Renal pelvis (tissue), 4 donors: Measurements from ENCODE around the gene FNIP2. TPM values are rescaled to one million over a fixed set of nuclear protein-coding genes. Genes with fewer than 3 reads are reported as not detected.
"Not testable (repeated sequence)": the region's sequence is repeated elsewhere in the genome, so short reads cannot be mapped to it uniquely, and the experiment has no call there.

Experiments
- DNase-seq: peaks from one replicate; pipeline ENCODE4 v3.0.0-alpha.2; 2013
- polyA plus RNA-seq, 3 donors: library from polyadenylated mRNA; unstranded; fragments of 120-200 nt; gene quantifications; one replicate each; pipeline ENCODE4 v1.2.1, GENCODE V29; 2013; ENCODE audit not compliant: insufficient read length in 3 of 3

Gene FNIP2
- polyA plus RNA-seq, 3 donors = 42.8 to 43.6 (median 43.0) TPM

GRCh38 chr4:158813113-158813512, 44.3 kb downstream of the FNIP2 start:
- no peak for DNase-seq

GRCh38 chr4:158814207-158814606, 45.4 kb downstream of the FNIP2 start:
- no peak for DNase-seq

- DNase-seq = no peak
These were observed 46.0 kb downstream of the FNIP2 start for GRCh38 chr4:158814636-158815330.

- DNase-seq = no peak
These were observed 48.1 kb downstream of the FNIP2 start for GRCh38 chr4:158816955-158817354.

GRCh38 chr4:158817562-158818296, 48.9 kb downstream of the FNIP2 start:
- DNase-seq = no peak

- no peak for DNase-seq
These were observed 49.8 kb downstream of the FNIP2 start for GRCh38 chr4:158818560-158819140.

GRCh38 chr4:158819942-158820786, 51.3 kb downstream of the FNIP2 start:
- DNase-seq = no peak

- DNase-seq = no peak
These were observed 52.6 kb downstream of the FNIP2 start for GRCh38 chr4:158821228-158821971.

- DNase-seq = no peak
These were observed 53.5 kb downstream of the FNIP2 start for GRCh38 chr4:158822348-158822747.

GRCh38 chr4:158823461-158823873, 54.6 kb downstream of the FNIP2 start:
- DNase-seq = no peak

- DNase-seq = no peak
These were observed 55.8 kb downstream of the FNIP2 start for GRCh38 chr4:158824425-158825274.

GRCh38 chr4:158825433-158826036, 56.7 kb downstream of the FNIP2 start:
- DNase-seq = no peak

GRCh38 chr4:158826057-158826456, 57.2 kb downstream of the FNIP2 start:
- no peak for DNase-seq

GRCh38 chr4:158826882-158827281, 58.1 kb downstream of the FNIP2 start:
- peak; percentile 71 for DNase-seq

- DNase-seq = no peak
These were observed 58.7 kb downstream of the FNIP2 start for GRCh38 chr4:158827543-158827981.

GRCh38 chr4:158828151-158828550, 59.3 kb downstream of the FNIP2 start:
- DNase-seq = not testable (repeated sequence)

- DNase-seq = no peak
These were observed 60.4 kb downstream of the FNIP2 start for GRCh38 chr4:158829254-158829653.

GRCh38 chr4:158833602-158834001, 64.8 kb downstream of the FNIP2 start:
- DNase-seq = no peak

GRCh38 chr4:158835226-158836001, 66.6 kb downstream of the FNIP2 start:
- DNase-seq = no peak
